RWPE1 (cell line): Measurements from ENCODE around the gene MSANTD4.

ENCODE experiments used
- CTCF ChIA-PET: fragments of 350-600 bp; sonication (Branson Sonifier 250); formaldehyde crosslinking; extraction: SDS; loops from one replicate; lab custom pipeline; 2021; lab: Yijun Ruan, JAX
- POLR2A ChIA-PET: fragments of 400-600 bp; formaldehyde crosslinking; extraction: SDS; loops from one replicate; lab custom pipeline; 2020; ENCODE audit warnings: antibody characterized with exemption; ENCODE audit not compliant: low non-redundant PET; lab: Yijun Ruan, JAX
- DNase-seq: peaks from one replicate; pipeline ENCODE4 v3.0.0; 2012; ENCODE audit warnings: low spot score
- H3K27ac ChIP-seq: fragments of 450-650 bp; 2 replicates; pipeline ENCODE4 v1.5.1; 2017
- TF ChIP-seq, protein P1 (sequence below): fragments of 450-650 bp; conservative IDR thresholded peaks from 2 replicates; pipeline ENCODE4 v1.5.1; 2017; ENCODE audit warnings: low read depth, mild to moderate bottlenecking

MSANTD4 gene

DNA sequence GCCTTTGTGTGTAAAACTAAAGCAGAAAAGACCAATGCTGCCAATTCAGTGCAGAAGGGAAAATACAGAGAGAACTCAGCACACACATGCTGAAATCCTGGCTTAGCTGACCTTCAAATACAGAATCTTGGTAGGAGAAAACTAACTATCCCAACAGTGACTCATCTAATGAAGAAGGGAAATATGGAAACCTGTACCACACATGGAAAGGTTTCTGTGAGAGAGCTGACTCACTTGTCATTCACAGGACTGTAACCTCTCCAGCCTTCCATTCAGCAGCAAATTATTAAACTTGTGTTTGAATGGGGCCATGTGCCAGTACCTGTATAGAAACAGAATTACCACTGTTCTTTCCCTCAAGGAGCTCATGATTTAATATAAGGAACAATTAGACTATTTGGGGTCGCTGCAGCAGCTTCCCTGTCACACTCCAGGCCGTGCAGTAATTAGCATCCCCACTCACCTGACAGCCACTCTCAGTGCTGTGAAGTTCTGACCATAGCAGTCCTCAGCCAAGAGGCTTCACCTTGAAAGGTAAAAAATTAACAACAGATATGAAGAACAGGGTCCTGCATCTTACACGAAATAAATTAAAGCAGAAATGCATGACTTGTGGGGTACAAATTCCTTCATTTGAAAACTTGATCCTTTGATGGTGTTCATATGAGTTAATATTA, 53.9 kb downstream of the MSANTD4 start:
- ChIA-PET CTCF (no interaction called here), POLR2A (no interaction called here)
- TF ChIP-seq, protein P1, sequence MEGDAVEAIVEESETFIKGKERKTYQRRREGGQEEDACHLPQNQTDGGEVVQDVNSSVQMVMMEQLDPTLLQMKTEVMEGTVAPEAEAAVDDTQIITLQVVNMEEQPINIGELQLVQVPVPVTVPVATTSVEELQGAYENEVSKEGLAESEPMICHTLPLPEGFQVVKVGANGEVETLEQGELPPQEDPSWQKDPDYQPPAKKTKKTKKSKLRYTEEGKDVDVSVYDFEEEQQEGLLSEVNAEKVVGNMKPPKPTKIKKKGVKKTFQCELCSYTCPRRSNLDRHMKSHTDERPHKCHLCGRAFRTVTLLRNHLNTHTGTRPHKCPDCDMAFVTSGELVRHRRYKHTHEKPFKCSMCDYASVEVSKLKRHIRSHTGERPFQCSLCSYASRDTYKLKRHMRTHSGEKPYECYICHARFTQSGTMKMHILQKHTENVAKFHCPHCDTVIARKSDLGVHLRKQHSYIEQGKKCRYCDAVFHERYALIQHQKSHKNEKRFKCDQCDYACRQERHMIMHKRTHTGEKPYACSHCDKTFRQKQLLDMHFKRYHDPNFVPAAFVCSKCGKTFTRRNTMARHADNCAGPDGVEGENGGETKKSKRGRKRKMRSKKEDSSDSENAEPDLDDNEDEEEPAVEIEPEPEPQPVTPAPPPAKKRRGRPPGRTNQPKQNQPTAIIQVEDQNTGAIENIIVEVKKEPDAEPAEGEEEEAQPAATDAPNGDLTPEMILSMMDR: no peak

DNA sequence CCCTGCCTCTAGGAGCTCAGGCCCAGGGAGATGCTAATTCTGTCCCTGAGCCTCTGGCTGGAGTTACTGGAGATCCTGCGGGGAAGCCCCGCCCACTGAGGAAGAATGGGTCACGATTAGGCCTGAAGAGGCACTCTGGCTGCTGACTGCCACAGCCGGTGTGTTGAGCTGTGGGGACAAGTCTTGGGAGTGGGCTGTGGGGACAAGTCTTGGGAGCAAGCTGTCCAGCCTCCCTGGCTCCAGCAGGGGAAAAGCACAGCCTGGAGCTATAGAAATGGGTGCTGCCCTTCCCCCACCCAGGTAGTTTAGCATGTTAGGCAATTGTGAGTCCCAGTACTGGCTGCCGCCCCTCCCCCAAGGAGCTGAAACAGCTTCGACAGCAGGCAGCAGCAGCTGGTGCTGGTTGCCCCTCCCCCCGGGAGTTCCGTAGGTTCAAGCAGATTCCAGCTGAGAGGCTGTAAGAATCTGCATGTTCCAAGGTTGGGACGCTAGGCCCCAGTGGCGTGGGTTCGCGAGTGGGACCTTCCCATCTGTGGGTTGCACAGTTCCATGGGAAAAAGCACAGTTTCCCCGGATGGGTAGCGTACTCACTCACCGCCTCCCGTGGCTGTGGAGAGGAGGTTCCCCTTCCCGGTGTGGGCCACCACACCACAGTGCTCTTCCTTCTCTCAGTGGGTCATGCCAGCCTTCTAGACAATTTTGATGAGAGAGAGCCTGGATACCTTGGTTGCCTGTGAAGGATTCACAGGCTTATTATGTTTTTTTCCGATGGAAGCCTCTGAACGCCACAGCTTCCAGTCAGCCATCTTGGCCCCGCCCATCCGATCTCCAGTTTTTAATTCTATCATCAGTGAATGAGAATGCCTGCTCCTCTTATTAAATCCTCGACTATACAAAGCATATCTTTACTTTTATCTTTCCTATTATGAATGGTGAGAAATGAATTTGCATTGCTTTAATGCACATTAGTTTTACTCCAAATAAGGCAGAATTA, 61.5 kb downstream of the MSANTD4 start:
- ChIA-PET CTCF (no interaction called here), POLR2A (no interaction called here)
- H3K27ac ChIP-seq: no peak overlapping the region
- no peak for DNase-seq
- TF ChIP-seq, protein P1: no peak

More for the DNA sequence above, 53.9 kb downstream of the MSANTD4 start:
- H3K27ac ChIP-seq: no peak overlapping the region
- peak; percentile 55 for DNase-seq
